AG04450 (cell line): ENCODE results near the gene CYB561D1. TPM values are rescaled to one million over a fixed set of nuclear protein-coding genes. Genes with fewer than 3 reads are reported as not detected.
"Not testable (repeated sequence)": the region's sequence is repeated elsewhere in the genome, so short reads cannot be mapped to it uniquely, and the experiment has no call there.

ENCODE experiments used
- CTCF ChIA-PET: fragments of 300-600, 350-600 bp; formaldehyde crosslinking; extraction: SDS; loops from one replicate; lab custom pipeline; 2022; ENCODE audit warnings: antibody characterized with exemption, inconsistent platforms; lab: Charles Lee
- POLR2A ChIA-PET: fragments of 350-600 bp; formaldehyde crosslinking; extraction: SDS; loops from one replicate; lab custom pipeline; 2021; ENCODE audit warnings: antibody characterized with exemption, inconsistent platforms; lab: Yijun Ruan, JAX
- DNase-seq: peaks from one replicate; pipeline ENCODE4 v3.0.0-alpha.2; 2011; ENCODE audit warnings: low read depth, low spot score
- H3K27ac ChIP-seq: one replicate; pipeline ENCODE4 v1.5.1; 2012; ENCODE audit warnings: low read depth, low read length, control low read depth
- H3K27me3 ChIP-seq: one replicate; pipeline ENCODE4 v1.6.0; 2012; ENCODE audit warnings: low read length; ENCODE audit not compliant: control insufficient read depth, insufficient read depth
- H3K4me3 ChIP-seq: 2 replicates; pipeline ENCODE4 v1.5.1; 2011; ENCODE audit warnings: mild to moderate bottlenecking, low read depth, low read length, control low read depth
- H3K9me3 ChIP-seq: 2 replicates; pipeline ENCODE4 v1.5.1; 2012; ENCODE audit warnings: low read length; ENCODE audit not compliant: control insufficient read depth, insufficient read depth
- CTCF ChIP-seq: IDR thresholded peaks from 2 replicates; pipeline ENCODE4 v1.5.1; 2011; ENCODE audit warnings: low read depth, low read length, control low read depth, inconsistent platforms
- polyA plus RNA-seq: library from polyadenylated mRNA; depleted of rRNA; stranded (reverse); fragments of >200 nt; gene quantifications from 2 replicates; pipeline ENCODE4 v1.2.3, GENCODE V29; 2011

CYB561D1 gene
- polyA plus RNA-seq, 1 experiment = 5.4 TPM

GRCh38 chr1:109468903-109469302 is 25.0 kb upstream of the CYB561D1 start:
- no peak for DNase-seq
- TF ChIP-seq CTCF = no peak
- CTCF ChIA-PET = interaction anchor here (0.7 to 1.9 kb wide), 4 partner anchors 21 to 629 kb away, joined by 3 to 5 read pairs (median 4); partner anchors contain the start of gene CYB561D1
- Histone ChIP-seq H3K9me3 (no peaks in the 10 kb centered on the region; the same call in 1 of the 2 replicates), H3K27ac (no peak overlapping the region), H3K27me3 (peaks cover 64% of the 10 kb centered on the region), H3K4me3 (no peak overlapping the region)
- POLR2A ChIA-PET = no interaction called here

- CTCF ChIA-PET = interaction anchor here (0.7 to 1.7 kb wide), 2 partner anchors 10 to 20 kb away, joined by 4 to 5 read pairs; no protein-coding TSS in a partner anchor
- Histone ChIP-seq H3K9me3 (no peaks in the 10 kb centered on the region; the same call in 1 of the 2 replicates), H3K27ac (no peak overlapping the region), H3K4me3 (no peak overlapping the region), H3K27me3 (peaks cover 63% of the 10 kb centered on the region)
- DNase-seq = no peak
- POLR2A ChIA-PET = interaction anchor here (1.2 kb wide), 1 partner anchor 13 kb away, joined by 7 read pairs; the partner anchor contains the start of gene ATXN7L2
- TF ChIP-seq CTCF = no peak
Measured at GRCh38 chr1:109470245-109470644, 23.6 kb upstream of the CYB561D1 start.

- no peak for DNase-seq
- POLR2A ChIA-PET = no interaction called here
- Histone ChIP-seq H3K9me3 (no peaks in the 10 kb centered on the region; the same call in 1 of the 2 replicates), H3K27ac (no peak overlapping the region), H3K27me3 (peaks cover 62% of the 10 kb centered on the region), H3K4me3 (no peak overlapping the region)
- TF ChIP-seq CTCF = no peak
- CTCF ChIA-PET = interaction anchor here (1.1 kb wide), 1 partner anchor 360 kb away, joined by 3 read pairs; no protein-coding TSS in a partner anchor
Measured at GRCh38 chr1:109472779-109473178, 21.1 kb upstream of the CYB561D1 start.

DNA sequence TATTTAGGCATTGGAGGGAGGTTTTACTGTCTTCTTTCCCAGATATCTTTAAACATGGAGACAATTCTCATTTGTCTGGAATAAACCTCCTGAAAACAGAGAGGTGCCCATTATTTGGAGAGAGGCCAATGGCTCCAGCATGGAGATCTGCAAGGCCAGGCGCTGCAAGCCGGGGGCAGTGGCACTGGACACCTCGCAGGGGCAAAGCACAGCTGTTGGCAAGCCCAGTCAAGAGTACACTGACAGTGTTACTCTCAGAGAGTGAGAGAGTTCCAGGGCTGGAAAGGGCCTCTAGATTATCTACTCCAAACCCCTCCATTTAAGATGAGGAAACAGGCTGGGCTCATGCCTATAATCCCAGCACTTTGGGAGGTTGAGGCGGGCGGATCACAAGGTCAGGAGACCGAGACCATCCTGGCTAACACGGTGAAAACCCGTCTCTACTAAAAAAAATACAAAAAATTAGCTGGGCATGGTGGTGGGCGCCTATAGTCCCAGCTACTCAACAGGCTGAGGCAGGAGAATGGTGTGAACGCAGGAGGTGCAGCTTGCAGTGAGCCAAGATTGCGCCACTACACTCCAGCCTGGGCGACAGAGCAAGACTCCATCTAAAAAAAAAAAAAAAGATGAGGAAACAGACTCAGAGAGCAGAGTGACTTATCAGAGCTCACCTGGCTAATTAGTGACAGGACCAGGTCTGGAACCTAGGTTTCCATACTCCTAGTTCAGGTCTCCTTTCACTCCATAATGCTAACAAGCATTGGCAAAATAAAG is 20.4 kb upstream of the CYB561D1 start:
- CTCF ChIA-PET = interaction anchor here (0.6 to 0.7 kb wide), 2 partner anchors 17 to 830 kb away, joined by 3 to 5 read pairs; no protein-coding TSS in a partner anchor
- H3K27me3 ChIP-seq = peaks cover 59% of the 10 kb centered on the region

DNA sequence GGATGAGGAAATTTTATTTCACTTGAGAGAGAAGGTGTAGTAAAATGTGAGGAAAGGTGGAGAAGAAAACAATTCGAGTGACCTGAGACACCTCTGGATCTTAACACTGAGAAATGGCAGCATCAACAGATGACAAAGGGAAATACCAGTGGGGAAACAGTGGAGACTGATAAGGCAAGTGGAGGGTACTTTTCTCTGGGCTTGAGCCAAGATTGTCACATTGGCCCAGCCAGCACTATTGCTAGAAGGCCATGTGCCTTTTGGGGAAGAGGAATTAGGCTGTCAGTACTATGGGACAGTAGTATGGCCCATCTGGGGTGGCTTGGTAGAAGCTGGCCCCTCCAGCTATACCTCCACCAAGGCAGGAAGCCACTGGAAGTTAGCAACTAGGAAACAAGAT is 19.2 kb upstream of the CYB561D1 start:
- Histone ChIP-seq H3K27me3 (peaks cover 54% of the 10 kb centered on the region), H3K4me3 (no peak overlapping the region), H3K27ac (no peak overlapping the region), H3K9me3 (no peaks in the 10 kb centered on the region; the same call in 1 of the 2 replicates)
- ChIA-PET CTCF (no interaction called here), POLR2A (no interaction called here)
- DNase-seq = no peak
- TF ChIP-seq CTCF = no peak

More for the DNA sequence above, 20.4 kb upstream of the CYB561D1 start:
- not testable (repeated sequence) for DNase-seq, H3K4me3 ChIP-seq, H3K9me3 ChIP-seq, H3K27ac ChIP-seq
- POLR2A ChIA-PET = interaction anchor here (0.6 kb wide), 1 partner anchor 75 kb away, joined by 4 read pairs; the partner anchor contains the start of gene GNAI3
